NCI-H187 (cell line): Measurements from ENCODE around the gene SART1.
A peak's percentile ranks its signal among the peaks of the same experiment; 100 is the strongest.

Experiments
- DNase-seq, 2 experiments: peaks; one replicate each; lab custom pipeline; 2025; lab: John Stamatoyannopoulos, UW

Gene SART1

GRCh38 chr11:65961267-65962140, at the start of gene SART1:
Gene SART1 (plus strand): TSS chr11:65961734. CDS start chr11:65961781, 47 bp downstream.
- DNase-seq = peak; percentile 88 to 91

GRCh38 chr11:65912845-65913244, 48.7 kb upstream of the SART1 start:
- DNase-seq = no peak

- no peak for DNase-seq
Observed at GRCh38 chr11:65915101-65915820, 46.3 kb upstream of the SART1 start.

GRCh38 chr11:65915821-65916251, 45.7 kb upstream of the SART1 start:
- DNase-seq = no peak

- no peak for DNase-seq
Observed at GRCh38 chr11:65916391-65916790, 45.1 kb upstream of the SART1 start.

- DNase-seq = no peak
Observed at GRCh38 chr11:65917077-65917433, 44.5 kb upstream of the SART1 start.

- no peak for DNase-seq
Observed at GRCh38 chr11:65917434-65918210, 43.9 kb upstream of the SART1 start.

- no peak for DNase-seq
Observed at GRCh38 chr11:65918211-65919140, 43.1 kb upstream of the SART1 start, which contains the start of gene C11orf68. Gene C11orf68 (minus strand): TSS chr11:65919062. CDS start chr11:65919031, 31 bp downstream.

GRCh38 chr11:65919141-65919572, 42.4 kb upstream of the SART1 start, which contains the start of gene DRAP1:
Gene DRAP1 (plus strand): TSS chr11:65919426. CDS start chr11:65919502, 76 bp downstream.
- peak; percentile 84 to 98 for DNase-seq

GRCh38 chr11:65919573-65920371, 41.8 kb upstream of the SART1 start:
- no peak for DNase-seq

GRCh38 chr11:65920372-65920802, 41.1 kb upstream of the SART1 start:
- no peak for DNase-seq

- DNase-seq = no peak
Observed at GRCh38 chr11:65921033-65921555, 40.4 kb upstream of the SART1 start.

GRCh38 chr11:65921876-65922275, 39.7 kb upstream of the SART1 start:
- DNase-seq = no peak

GRCh38 chr11:65922565-65922964, 39.0 kb upstream of the SART1 start:
- DNase-seq = no peak

GRCh38 chr11:65925397-65925796, 36.1 kb upstream of the SART1 start:
- DNase-seq = no peak

GRCh38 chr11:65927904-65928397, 33.6 kb upstream of the SART1 start:
- DNase-seq = no peak

GRCh38 chr11:65928667-65929066, 32.9 kb upstream of the SART1 start:
- DNase-seq = no peak

- no peak for DNase-seq
Observed at GRCh38 chr11:65931773-65932557, 29.6 kb upstream of the SART1 start.

- no peak for DNase-seq
Observed at GRCh38 chr11:65932558-65932919, 29.0 kb upstream of the SART1 start.
